Nephron (organoid): ENCODE results near the gene BCAS3.

Experiments used
- H3K27ac Mint-ChIP-seq, 3 experiments: 2 replicates each; pipeline ENCODE4 v1.8.0; 2020; ENCODE audit warnings: mixed read lengths in 3 of 3, mild to moderate bottlenecking in 2 of 3, moderate library complexity in 1 of 3
- H3K27me3 Mint-ChIP-seq: 2 replicates; pipeline ENCODE4 v1.8.0; 2021; ENCODE audit warnings: low read depth, mild to moderate bottlenecking, moderate library complexity, mixed read lengths
- H3K36me3 Mint-ChIP-seq: 2 replicates; pipeline ENCODE4 v1.8.0; 2020; ENCODE audit warnings: low read depth, mixed read lengths
- H3K4me1 Mint-ChIP-seq: 2 replicates; pipeline ENCODE4 v1.8.0; 2020; ENCODE audit warnings: mixed read lengths
- H3K4me3 Mint-ChIP-seq, 3 experiments: 2 replicates each; pipeline ENCODE4 v1.8.0; 2020; ENCODE audit warnings: mild to moderate bottlenecking in 3 of 3, mixed read lengths in 3 of 3, moderate library complexity in 2 of 3
- H3K9me3 Mint-ChIP-seq: 2 replicates; pipeline ENCODE4 v1.8.0; 2020; ENCODE audit warnings: mixed read lengths
- TF ChIP-seq, protein P1 (sequence below), 3 experiments: fragments of 200-600 bp; sonication (generic); IDR thresholded peaks; one replicate each; pipeline ENCODE4 v1.5.0; 2021; ENCODE audit warnings: antibody characterized with exemption in 3 of 3; ENCODE audit not compliant: unreplicated experiment in 3 of 3

The BCAS3 gene

DNA sequence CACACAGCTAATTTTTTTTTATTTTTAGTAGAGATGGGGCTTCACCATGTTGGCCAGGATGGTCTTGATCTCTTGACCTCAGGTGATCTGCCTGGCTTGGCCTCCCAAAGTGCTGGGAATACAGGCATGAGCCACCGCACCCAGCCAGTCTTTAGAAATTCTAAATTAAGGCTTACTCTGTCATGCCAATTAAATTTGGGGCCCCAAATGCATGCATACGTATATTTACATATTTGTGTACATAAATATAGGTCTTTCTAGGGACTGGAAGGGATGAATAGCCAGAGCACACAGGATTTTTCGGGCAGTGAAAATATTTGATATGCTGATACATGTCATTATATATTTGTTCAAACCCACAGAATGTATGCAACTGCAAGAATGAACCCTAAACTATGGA lies 105.1 kb downstream of the BCAS3 start:
- Mint-ChIP-seq H3K27ac (no peak overlapping the region), H3K4me3 (no peak overlapping the region), H3K27me3 (no peaks in the 10 kb centered on the region), H3K36me3 (no peaks in the 10 kb centered on the region), H3K9me3 (no peaks in the 10 kb centered on the region), H3K4me1 (peaks cover 8% of the 10 kb centered on the region)
- TF ChIP-seq, protein P1, sequence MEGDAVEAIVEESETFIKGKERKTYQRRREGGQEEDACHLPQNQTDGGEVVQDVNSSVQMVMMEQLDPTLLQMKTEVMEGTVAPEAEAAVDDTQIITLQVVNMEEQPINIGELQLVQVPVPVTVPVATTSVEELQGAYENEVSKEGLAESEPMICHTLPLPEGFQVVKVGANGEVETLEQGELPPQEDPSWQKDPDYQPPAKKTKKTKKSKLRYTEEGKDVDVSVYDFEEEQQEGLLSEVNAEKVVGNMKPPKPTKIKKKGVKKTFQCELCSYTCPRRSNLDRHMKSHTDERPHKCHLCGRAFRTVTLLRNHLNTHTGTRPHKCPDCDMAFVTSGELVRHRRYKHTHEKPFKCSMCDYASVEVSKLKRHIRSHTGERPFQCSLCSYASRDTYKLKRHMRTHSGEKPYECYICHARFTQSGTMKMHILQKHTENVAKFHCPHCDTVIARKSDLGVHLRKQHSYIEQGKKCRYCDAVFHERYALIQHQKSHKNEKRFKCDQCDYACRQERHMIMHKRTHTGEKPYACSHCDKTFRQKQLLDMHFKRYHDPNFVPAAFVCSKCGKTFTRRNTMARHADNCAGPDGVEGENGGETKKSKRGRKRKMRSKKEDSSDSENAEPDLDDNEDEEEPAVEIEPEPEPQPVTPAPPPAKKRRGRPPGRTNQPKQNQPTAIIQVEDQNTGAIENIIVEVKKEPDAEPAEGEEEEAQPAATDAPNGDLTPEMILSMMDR (IDR thresholded peaks at IDR 0.05; ENCODE audit: unreplicated experiment in 3 of 3) = no peak

DNA sequence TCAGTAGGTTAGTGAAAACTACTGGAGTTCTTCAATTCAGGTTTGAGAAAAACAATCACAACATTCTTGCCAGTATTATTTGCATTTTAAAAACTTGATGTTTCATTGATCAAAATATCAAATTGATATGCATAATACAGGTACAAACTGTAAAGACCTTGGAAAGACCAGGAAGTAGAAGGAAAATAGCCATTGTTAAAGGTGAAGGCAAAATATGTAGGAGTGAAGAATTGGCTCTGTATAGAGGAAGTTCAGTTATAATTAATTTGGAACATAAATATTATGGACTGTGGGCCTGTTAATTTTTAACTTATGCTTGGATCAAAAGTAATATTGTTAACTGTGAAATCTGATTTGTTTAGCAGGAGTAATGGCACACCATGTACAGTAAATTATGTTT lies 112.6 kb downstream of the BCAS3 start:
- TF ChIP-seq, protein P1 (IDR thresholded peaks at IDR 0.05; ENCODE audit: unreplicated experiment in 3 of 3) = no peak
- no peaks in the 10 kb centered on the region for H3K27me3 Mint-ChIP-seq
- H3K4me1 Mint-ChIP-seq = no peaks in the 10 kb centered on the region
- H3K4me3 Mint-ChIP-seq = no peak overlapping the region
- H3K9me3 Mint-ChIP-seq = peaks cover 3% of the 10 kb centered on the region
- no peaks in the 10 kb centered on the region for H3K36me3 Mint-ChIP-seq
- no peak overlapping the region for H3K27ac Mint-ChIP-seq

DNA sequence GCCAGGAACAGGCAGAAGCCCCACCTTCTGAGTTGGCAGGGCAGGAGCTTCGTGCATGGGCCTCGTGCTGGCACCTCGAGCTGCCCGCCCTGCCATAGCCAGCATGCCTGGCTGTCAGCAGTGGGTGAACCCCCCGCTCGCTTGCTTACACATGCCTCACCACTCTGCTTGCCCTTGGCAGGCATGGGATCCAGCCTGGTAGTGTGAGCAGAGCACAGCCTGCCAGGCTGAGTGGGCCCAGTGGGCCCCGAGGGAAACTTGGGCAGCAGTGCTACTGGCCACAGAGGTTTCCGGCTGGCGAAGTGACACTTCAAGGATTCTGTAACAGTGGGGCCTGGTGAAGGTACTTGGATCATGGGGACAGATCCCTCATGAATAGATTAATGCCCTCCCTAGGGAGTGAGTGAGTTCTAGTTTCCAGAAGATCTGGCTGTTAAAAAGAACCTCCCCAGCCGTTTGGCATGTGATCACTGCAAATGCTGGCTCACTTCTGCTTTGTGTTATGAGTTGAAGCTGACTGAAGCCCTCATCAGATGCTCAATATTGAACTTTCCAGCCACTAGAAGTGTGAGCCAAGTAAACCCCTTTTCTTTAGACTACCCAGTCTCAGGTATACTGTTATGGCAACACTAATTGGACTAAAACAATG lies 114.7 kb downstream of the BCAS3 start:
- H3K36me3 Mint-ChIP-seq = no peaks in the 10 kb centered on the region
- no peak overlapping the region for H3K27ac Mint-ChIP-seq
- peaks cover 9% of the 10 kb centered on the region for H3K9me3 Mint-ChIP-seq
- no peak overlapping the region for H3K4me3 Mint-ChIP-seq
- TF ChIP-seq, protein P1 (IDR thresholded peaks at IDR 0.05; ENCODE audit: unreplicated experiment in 3 of 3) = no peak
- H3K4me1 Mint-ChIP-seq = no peaks in the 10 kb centered on the region
- no peaks in the 10 kb centered on the region for H3K27me3 Mint-ChIP-seq

DNA sequence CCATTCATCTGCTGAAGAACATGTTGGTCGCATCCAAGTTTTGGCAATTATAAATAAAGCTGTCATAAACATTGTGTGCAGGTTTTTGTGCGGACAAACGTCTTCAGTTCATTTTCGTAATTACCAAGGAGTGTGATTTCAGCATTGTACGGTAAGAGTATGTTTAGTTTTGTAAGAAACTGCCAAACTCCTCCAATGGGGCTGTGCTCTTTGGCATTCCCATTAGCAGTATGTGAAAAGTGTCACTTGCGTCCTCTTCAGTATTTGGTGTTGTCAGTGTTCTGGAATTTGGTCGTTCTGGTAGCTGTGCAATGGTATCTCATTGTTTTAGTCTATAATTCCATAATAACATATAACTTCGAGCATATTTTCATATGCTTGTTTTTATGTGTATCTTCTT lies 120.9 kb downstream of the BCAS3 start:
- H3K27me3 Mint-ChIP-seq = no peaks in the 10 kb centered on the region
- no peaks in the 10 kb centered on the region for H3K4me1 Mint-ChIP-seq
- no peaks in the 10 kb centered on the region for H3K36me3 Mint-ChIP-seq
- H3K27ac Mint-ChIP-seq = no peak overlapping the region
- H3K4me3 Mint-ChIP-seq = no peak overlapping the region
- TF ChIP-seq, protein P1 (IDR thresholded peaks at IDR 0.05; ENCODE audit: unreplicated experiment in 3 of 3) = no peak
- peaks cover 9% of the 10 kb centered on the region for H3K9me3 Mint-ChIP-seq

DNA sequence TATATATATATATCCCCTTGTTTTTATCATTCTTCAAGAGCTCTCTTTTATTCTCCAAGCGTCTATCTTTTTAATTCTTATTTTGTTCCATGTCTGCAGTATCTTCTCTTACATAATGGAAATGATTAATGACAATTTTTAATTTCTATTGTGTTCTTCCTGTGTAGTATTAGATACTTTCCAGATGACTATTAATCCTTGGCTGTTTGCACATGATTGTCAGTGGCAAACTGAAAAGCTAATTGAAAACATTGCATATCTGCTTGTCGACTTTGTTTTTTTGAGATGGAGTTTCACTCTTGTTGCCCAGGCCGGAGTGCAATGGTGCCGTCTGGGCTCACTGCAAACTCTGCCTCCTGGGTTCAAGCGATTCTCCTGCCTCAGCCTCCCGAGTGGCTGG lies 124.7 kb downstream of the BCAS3 start:
- Mint-ChIP-seq H3K4me3 (no peak overlapping the region), H3K27ac (no peak overlapping the region), H3K36me3 (no peaks in the 10 kb centered on the region), H3K9me3 (no peaks in the 10 kb centered on the region), H3K27me3 (no peaks in the 10 kb centered on the region), H3K4me1 (no peaks in the 10 kb centered on the region)
- TF ChIP-seq, protein P1 (IDR thresholded peaks at IDR 0.05; ENCODE audit: unreplicated experiment in 3 of 3) = no peak

DNA sequence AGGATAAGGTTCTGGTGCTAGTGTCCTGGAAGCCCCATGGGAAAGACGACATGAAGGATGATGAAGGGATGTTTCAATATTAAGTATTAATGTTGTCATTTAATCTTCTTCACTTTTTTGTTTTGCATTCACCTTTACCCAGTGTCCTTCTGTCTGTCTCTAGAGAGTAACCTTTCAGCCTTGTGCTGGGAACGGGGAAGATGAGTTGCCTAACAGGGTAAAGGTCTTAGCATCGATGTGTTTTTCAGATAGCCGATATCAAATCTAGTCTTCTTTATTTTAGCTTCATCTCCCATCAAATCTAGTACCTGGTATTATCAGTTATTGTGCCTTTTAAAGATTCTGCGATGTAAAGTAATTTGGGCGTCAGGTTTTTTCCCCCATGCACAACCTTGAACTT lies 125.4 kb downstream of the BCAS3 start:
- H3K27me3 Mint-ChIP-seq = no peaks in the 10 kb centered on the region
- H3K4me1 Mint-ChIP-seq = no peaks in the 10 kb centered on the region
- TF ChIP-seq, protein P1 (IDR thresholded peaks at IDR 0.05; ENCODE audit: unreplicated experiment in 3 of 3) = no peak
- no peaks in the 10 kb centered on the region for H3K9me3 Mint-ChIP-seq
- no peaks in the 10 kb centered on the region for H3K36me3 Mint-ChIP-seq
- no peak overlapping the region for H3K27ac Mint-ChIP-seq
- no peak overlapping the region for H3K4me3 Mint-ChIP-seq
